Muscle of leg (tissue), 11 donors: ENCODE results near the gene DIP2C. TPM values are rescaled to one million over a fixed set of nuclear protein-coding genes. Genes with fewer than 3 reads are reported as not detected.

ENCODE experiments used
- DNase-seq: peaks from one replicate; pipeline ENCODE4 v3.0.0; 2013
- H3K27ac ChIP-seq: one replicate; pipeline ENCODE4 v1.5.1; 2013; ENCODE audit warnings: mild to moderate bottlenecking, low read length, control low read depth
- H3K27me3 ChIP-seq: one replicate; pipeline ENCODE4 v1.6.1; 2013; ENCODE audit warnings: low read length; ENCODE audit not compliant: control insufficient read depth, insufficient read depth
- H3K36me3 ChIP-seq: one replicate; pipeline ENCODE4 v1.6.1; 2013; ENCODE audit warnings: low read length; ENCODE audit not compliant: control insufficient read depth, insufficient read depth
- H3K4me1 ChIP-seq: one replicate; pipeline ENCODE4 v1.6.1; 2013; ENCODE audit warnings: low read length; ENCODE audit not compliant: control insufficient read depth, insufficient read depth
- H3K4me3 ChIP-seq: one replicate; pipeline ENCODE4 v1.5.1; 2013; ENCODE audit warnings: low read length, control low read depth
- H3K9me3 ChIP-seq: replicated peaks from 2 replicates; pipeline ENCODE4 v1.6.1; 2013; ENCODE audit warnings: low read depth, low read length; ENCODE audit not compliant: control insufficient read depth
- WGBS: methylation state at CpG from one replicate; pipeline ENCODE4 v1.1.5; 2013; ENCODE audit warnings: missing lambda C conversion rate; ENCODE audit not compliant: insufficient coverage; 5-methylcytosine and 5-hydroxymethylcytosine counted together
- polyA plus RNA-seq, 8 donors: library from polyadenylated mRNA; unstranded; fragments of 120-200 nt; gene quantifications; one replicate each; pipeline versions ENCODE4 v1.2.1 to v1.2.3, GENCODE V29; 2013; ENCODE audit warnings: inconsistent platforms in 1 of 8, low replicate concordance in 1 of 8; ENCODE audit not compliant: insufficient read length in 8 of 8, insufficient read depth in 1 of 8
- total RNA-seq: library from RNA; stranded (reverse); fragments of 120-200 nt; gene quantifications from one replicate; pipeline ENCODE4 v1.2.4, GENCODE V29; 2013

The DIP2C gene
- total and polyA plus RNA-seq, 9 donors = 15.1 to 30.8 (median 24.8) TPM

DNA sequence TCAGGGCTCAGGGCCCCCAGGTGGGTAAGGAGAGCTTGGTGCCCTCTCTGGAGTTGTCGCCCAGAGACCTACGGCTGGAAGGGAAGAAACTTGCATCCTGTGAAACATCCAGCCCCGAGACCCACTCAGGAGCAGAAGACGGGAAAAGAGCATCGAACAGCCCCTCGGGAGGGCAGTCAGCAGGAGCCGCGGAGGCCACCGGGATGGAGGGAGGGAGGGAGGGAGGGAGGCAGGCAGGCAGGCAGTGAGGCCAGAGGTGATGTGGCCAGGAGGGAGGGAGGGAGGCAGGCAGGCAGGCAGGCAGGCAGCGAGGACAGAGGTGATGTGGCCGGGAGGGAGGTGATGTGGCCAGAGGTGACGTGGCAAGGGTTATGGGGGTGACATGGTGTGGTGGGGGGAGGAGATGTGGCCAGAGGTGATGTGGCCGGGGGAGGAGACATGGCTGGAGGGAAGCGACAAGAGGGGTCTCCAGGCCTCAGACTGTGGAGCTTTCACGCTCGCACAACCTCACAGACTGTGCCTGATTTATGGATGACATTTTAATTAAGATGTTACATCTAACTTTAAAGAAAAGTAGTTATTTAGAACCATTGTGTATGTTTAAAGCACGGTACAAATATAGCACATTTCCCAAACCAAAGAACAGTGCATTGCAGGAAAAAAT lies 141.1 kb downstream of the DIP2C start:
- 56% methylated on average over 12 of the region's 17 CpGs for WGBS
- H3K4me1 ChIP-seq = peaks cover 20% of the 10 kb centered on the region

GRCh38 chr10:547591-548081 lies 141.8 kb downstream of the DIP2C start:
- H3K4me3 ChIP-seq = no peak overlapping the region
- no peaks in the 10 kb centered on the region for H3K36me3 ChIP-seq
- WGBS = 34% methylated on average over 6 of the region's 6 CpGs
- H3K27ac ChIP-seq = no peak overlapping the region
- H3K9me3 ChIP-seq = no peaks in the 10 kb centered on the region
- H3K27me3 ChIP-seq = no peaks in the 10 kb centered on the region
- DNase-seq = no peak
- H3K4me1 ChIP-seq = peaks cover 16% of the 10 kb centered on the region

More for the DNA sequence above, 141.1 kb downstream of the DIP2C start:
- no peak overlapping the region for H3K27ac ChIP-seq
- no peaks in the 10 kb centered on the region for H3K36me3 ChIP-seq
- no peak overlapping the region for H3K4me3 ChIP-seq
- no peak for DNase-seq
- H3K9me3 ChIP-seq = no peaks in the 10 kb centered on the region
- no peaks in the 10 kb centered on the region for H3K27me3 ChIP-seq

DNA sequence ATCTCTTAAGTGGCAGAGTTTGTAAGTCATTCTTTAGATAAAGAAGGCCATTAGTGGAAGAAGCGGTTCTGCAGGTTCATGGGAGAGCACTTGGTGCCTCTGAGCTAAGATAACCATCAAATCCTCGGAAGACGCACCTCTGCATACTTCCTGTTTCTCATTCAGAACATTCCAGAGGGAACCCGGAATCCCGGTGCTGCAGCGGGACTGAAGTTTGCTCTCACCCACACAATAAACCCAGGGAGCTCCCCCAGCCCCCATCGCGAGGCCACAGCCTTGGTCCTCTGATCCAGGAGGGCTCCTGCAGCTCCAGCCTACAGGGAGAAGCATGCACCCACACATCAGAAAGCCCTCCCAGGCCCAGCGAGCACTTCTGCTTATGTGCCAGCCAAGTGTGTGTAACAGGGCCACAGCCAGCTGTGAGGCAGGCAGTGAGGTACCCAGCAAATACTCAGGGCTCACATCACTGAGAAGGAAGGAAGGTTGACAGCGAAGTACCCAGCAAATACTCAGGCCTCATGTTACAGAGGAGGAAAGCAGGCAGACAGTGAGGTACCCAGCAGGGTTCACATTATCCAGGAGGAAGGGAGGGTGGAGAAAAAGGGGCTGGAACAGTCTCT lies 142.4 kb downstream of the DIP2C start:
- no peaks in the 10 kb centered on the region for H3K36me3 ChIP-seq
- H3K4me3 ChIP-seq = no peak overlapping the region
- no peak for DNase-seq
- H3K4me1 ChIP-seq = peaks cover 19% of the 10 kb centered on the region
- no peak overlapping the region for H3K27ac ChIP-seq
- no peaks in the 10 kb centered on the region for H3K27me3 ChIP-seq
- no peaks in the 10 kb centered on the region for H3K9me3 ChIP-seq
- 40% methylated on average over 8 of the region's 10 CpGs for WGBS

DNA sequence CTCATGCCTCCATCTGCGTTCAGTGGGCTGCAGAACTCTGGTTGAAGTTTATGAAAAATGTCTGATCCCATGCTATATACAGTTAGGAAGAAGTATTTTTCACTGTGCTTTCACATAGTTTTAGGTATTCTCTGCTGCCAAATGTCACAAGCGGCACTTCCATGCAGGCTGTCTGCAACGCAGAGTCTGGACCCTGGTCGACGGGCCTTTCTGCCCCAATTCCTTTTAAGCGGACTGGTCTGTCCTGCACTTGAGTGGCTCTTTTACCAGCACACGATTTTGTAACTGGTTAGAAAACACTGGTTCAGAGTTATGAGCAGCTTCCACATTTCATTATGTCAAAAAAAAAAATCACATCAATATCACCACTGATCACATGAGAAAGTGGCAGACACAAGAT lies 143.0 kb downstream of the DIP2C start:
- H3K27me3 ChIP-seq = no peaks in the 10 kb centered on the region
- no peaks in the 10 kb centered on the region for H3K9me3 ChIP-seq
- H3K36me3 ChIP-seq = no peaks in the 10 kb centered on the region
- WGBS = 87% methylated on average over 6 of the region's 7 CpGs
- H3K4me1 ChIP-seq = peaks cover 18% of the 10 kb centered on the region
- H3K27ac ChIP-seq = no peak overlapping the region
- no peak overlapping the region for H3K4me3 ChIP-seq
- DNase-seq = no peak

DNA sequence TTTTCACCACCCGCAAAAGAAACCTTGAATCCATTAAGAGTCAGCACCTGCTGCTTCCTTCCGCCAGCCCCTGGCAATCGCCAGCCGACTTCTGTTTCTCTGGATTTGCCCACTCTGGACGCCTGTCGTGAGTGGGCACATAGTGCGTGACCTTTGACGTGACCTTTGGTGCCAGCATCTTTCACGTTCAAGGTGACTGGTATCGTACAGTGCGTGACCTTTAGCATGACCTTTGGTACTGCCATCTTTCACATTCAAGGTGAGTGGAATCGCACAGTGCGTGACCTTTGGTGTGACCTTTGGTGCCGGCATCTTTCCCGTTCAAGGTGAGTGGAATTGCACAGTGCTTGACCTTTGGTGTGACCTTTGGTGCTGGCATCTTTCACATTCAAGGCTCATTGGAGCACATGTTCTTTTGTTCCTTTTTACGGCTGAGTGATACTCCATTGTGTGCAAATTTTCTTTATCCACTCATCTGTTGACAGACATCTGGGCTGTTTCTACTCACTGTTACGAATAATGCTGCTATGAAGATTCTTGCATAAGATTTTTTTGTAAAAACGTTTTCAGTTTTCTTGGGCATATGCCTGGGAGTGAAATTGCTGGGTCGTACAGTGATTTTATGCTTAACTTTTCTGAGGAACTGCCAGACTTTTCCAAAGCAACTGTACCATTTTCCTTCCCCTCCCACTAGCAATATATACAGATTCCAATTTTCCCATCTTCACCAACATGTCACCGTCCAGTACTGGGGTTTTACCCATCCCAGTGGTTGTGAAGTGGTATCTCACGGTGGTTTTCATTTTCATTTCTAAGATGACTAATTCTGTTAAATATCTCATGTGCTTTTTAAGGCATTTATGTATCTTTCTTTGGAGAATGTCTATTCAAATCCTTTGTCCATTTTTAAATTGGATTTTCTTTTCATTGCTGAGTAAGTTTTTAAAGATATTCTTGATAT lies 145.3 kb downstream of the DIP2C start:
- 90% methylated on average over 15 of the region's 21 CpGs for WGBS
- no peaks in the 10 kb centered on the region for H3K36me3 ChIP-seq
- H3K4me3 ChIP-seq = no peak overlapping the region
- peaks cover 18% of the 10 kb centered on the region for H3K4me1 ChIP-seq
- H3K27ac ChIP-seq = no peak overlapping the region
- H3K9me3 ChIP-seq = no peaks in the 10 kb centered on the region
- H3K27me3 ChIP-seq = no peaks in the 10 kb centered on the region
- no peak for DNase-seq

DNA sequence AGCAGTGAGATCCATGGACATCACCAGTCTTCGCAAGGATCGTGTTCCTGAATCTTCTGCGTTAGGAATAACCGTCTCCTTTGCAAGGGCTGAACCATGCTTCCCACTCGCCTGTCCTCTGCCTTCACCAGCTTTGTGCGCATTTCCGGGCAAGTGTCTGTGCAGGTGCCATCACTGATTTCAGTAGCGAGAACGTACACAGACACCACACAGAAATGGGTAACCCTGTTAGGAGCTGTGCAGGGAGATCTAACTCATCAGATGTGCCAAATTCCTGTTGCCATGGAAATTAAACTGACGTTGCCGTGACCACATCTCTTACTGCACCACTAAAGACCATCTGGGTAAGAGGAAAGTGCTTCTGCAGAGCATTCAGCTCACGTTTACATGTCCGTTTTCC lies 146.3 kb downstream of the DIP2C start:
- no peaks in the 10 kb centered on the region for H3K27me3 ChIP-seq
- no peaks in the 10 kb centered on the region for H3K9me3 ChIP-seq
- WGBS = 96% methylated on average over 10 of the region's 13 CpGs
- H3K36me3 ChIP-seq = no peaks in the 10 kb centered on the region
- DNase-seq = no peak
- no peak overlapping the region for H3K27ac ChIP-seq
- H3K4me1 ChIP-seq = peaks cover 18% of the 10 kb centered on the region
- no peak overlapping the region for H3K4me3 ChIP-seq

GRCh38 chr10:541750-542371 lies 147.6 kb downstream of the DIP2C start:
- Histone ChIP-seq H3K4me1 (peaks cover 7% of the 10 kb centered on the region), H3K36me3 (no peaks in the 10 kb centered on the region), H3K9me3 (no peaks in the 10 kb centered on the region), H3K27ac (no peak overlapping the region), H3K27me3 (no peaks in the 10 kb centered on the region), H3K4me3 (no peak overlapping the region)
- WGBS = 72% methylated on average over 16 of the region's 16 CpGs
- no peak for DNase-seq

DNA sequence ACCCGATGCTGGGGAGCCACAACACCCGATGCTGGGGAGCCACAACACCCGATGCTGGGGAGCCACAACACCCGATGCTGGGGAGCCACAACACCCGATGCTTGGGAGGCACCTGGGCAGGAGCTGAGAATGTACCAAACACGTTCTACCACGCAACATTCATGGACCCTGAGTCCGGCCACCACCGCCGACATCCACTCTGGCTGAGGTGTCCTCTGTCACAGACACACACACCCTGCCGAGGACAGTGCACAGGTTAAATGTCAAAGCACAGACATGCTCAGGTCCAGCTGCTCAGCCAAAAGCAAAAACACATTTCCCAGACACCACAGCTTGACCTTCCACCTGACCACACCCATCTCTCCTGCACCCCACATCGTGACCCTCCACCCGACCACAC lies 148.4 kb downstream of the DIP2C start:
- WGBS = 93% methylated on average over 10 of the region's 13 CpGs
- no peak overlapping the region for H3K27ac ChIP-seq
- DNase-seq = no peak

GRCh38 chr10:538895-539294 lies 150.6 kb downstream of the DIP2C start:
- DNase-seq = no peak
- no peak overlapping the region for H3K27ac ChIP-seq
- no peaks in the 10 kb centered on the region for H3K27me3 ChIP-seq
- H3K4me1 ChIP-seq = peaks cover 7% of the 10 kb centered on the region
- H3K4me3 ChIP-seq = no peak overlapping the region
- no peaks in the 10 kb centered on the region for H3K9me3 ChIP-seq
- 81% methylated on average over 7 of the region's 9 CpGs for WGBS
- H3K36me3 ChIP-seq = no peaks in the 10 kb centered on the region

More for the DNA sequence above, 148.4 kb downstream of the DIP2C start:
- peaks cover 7% of the 10 kb centered on the region for H3K4me1 ChIP-seq
- no peaks in the 10 kb centered on the region for H3K9me3 ChIP-seq
- no peak overlapping the region for H3K4me3 ChIP-seq
- no peaks in the 10 kb centered on the region for H3K36me3 ChIP-seq
- no peaks in the 10 kb centered on the region for H3K27me3 ChIP-seq
